GM19468 (cell line): Measurements from ENCODE around the gene GAMT.
"Not testable (repeated sequence)": the region's sequence is repeated elsewhere in the genome, so short reads cannot be mapped to it uniquely, and the experiment has no call there.

Experiments used
- ATAC-seq: cut with Tn5 transposase; IDR thresholded peaks from one replicate; pipeline ENCODE4 v1.9.1; 2021; ENCODE audit warnings: mild to moderate bottlenecking, moderate library complexity, moderate number of reproducible peaks; ENCODE audit not compliant: unreplicated experiment; ENCODE audit errors: extremely low read depth

GAMT gene

DNA sequence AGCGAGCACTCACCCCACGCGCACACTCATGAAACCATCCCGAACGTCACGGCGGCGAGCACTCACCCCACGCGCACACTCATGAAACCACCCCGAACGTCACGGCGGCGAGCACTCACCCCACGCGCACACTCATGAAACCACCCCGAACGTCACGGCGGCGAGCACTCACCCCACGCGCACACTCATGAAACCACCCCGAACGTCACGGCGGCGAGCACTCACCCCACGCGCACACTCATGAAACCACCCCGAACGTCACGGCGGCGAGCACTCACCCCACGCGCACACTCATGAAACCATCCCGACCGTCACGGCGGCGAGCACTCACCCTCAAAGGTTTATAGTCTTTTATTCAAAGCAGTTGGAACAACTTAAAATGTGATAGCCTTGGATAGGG is 18.7 kb upstream of the GAMT start:
- not testable (repeated sequence) for ATAC-seq

DNA sequence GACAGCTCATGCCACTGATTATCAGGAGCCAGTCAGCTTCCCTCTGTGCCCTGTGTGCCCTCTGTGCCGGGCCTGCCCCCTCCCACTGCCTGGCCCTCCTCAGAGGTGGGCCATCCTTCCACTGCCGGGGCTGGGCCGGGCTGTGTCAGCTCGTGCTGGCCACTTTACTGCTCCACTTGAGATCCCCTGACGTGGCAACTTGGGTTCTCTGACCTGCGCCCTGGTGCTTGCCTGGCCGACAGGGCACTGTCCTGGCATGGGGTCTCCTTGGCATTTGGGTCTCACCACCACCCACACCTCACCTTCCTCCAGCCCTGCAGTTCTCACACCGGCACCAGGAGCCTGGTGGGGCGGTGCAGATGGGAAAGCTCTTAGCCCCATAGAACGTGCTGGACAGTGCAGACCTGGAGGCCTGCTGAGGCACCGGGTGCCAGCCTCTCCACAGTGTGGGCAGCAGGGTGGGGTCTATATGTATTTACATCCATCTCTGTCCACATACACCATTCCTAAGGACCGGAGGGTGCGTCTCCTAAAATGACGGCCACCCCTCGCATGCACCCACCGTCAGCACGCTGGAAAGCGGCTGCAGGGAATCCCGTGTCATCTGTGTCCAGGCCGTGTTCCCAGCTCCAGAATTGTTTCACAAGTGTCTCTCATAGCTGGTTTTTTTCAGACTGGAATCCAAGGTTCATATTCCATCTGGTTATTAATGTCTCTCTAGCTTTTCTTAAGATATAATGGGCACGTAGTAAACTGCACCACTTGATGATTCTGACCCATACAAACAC is 17.8 kb upstream of the GAMT start:
- ATAC-seq, result no peak

DNA sequence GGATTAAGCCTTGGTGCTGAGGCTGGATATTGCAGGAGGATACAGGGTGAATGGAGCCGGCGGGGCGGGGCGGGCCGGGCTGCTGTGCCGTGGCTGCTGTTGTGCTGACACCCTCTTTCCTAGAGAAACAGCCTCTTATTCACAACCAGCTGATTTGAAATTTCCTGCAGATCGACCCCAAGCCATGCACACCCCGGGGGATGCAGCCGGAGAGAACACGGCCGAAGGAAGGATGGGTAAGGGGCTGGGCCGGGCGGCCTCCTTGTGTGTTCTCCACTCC is 17.1 kb upstream of the GAMT start:
- ATAC-seq, result no peak

DNA sequence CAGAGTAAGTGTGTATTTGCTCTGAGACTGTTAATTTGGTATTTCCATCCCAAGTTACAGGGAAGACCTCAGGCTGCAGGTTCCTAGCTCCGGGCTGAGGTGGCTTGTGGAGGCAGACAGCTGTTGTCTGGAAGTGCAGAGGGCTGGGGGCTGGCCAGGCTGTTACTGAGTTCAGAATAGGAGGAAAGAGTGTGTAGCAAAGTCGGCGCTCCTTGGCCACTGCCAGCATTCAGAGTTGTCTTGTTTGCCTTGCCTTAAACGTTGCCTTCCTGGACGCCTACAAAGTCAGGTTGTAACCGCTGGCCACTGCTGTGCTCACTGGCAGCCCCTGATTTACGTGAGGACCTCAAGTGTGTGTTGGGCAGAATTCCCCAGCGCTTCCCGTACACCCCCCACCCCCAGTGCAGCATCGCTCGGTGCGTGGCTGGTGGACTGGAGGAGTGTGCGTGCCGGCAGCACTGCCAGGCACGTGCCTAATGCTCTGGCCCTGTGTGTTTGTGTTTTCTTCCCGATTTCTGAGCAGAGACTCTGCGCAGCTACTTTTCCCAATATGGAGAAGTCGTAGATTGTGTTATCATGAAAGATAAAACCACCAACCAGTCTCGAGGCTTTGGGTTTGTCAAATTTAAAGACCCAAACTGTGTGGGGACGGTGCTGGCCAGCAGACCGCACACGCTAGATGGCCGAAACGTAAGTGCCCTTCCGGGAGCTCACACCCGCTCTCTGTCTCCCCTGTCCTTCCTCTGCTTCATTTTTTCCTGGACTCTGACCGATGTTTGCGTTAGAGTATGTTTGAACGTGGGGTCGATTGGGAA is 16.5 kb upstream of the GAMT start:
- ATAC-seq, result no peak

- no peak for ATAC-seq
These were observed 15.8 kb upstream of the GAMT start for GRCh38 chr19:1417145-1417544.

DNA sequence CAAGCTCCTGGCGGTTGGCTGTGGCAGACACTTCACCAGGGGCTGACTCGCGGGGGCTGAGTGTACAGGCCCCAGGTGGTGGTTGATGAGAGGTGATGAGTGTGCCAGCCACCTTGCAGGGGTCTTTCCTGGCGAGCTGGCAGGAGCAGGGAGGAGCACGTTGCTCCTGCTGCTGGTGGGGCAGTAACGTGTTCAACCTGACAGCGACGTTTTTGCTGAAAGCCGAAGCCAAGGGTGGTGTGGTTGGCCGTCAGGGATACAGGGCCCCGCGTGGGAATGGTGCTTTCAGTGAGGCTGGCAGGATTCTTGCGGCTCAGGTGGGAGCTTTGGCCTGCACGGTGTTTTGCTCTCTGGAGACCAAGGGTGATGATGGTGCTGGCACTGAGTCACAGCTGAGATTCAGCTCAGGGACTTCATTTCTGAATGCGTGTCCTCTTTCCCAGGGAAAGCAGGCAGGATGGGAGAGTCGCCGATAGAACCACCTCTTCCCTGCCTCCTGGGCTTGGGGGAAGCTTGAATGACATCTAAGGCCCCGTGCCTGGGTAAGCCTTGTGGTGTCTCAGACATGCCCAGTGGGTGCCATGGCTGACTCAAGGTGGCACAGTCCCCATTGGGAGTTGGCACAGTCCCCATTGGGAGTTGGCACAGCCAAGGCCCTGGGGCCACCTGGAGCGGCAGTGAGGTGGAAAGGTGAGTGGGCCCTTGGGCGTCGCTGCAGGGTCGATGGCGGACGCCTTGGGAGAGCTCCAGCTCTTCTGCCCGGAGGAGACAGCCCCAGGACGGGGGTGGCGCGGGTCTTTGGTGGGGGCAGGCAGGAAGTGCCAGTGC is 14.9 kb upstream of the GAMT start:
- ATAC-seq, result no peak

DNA sequence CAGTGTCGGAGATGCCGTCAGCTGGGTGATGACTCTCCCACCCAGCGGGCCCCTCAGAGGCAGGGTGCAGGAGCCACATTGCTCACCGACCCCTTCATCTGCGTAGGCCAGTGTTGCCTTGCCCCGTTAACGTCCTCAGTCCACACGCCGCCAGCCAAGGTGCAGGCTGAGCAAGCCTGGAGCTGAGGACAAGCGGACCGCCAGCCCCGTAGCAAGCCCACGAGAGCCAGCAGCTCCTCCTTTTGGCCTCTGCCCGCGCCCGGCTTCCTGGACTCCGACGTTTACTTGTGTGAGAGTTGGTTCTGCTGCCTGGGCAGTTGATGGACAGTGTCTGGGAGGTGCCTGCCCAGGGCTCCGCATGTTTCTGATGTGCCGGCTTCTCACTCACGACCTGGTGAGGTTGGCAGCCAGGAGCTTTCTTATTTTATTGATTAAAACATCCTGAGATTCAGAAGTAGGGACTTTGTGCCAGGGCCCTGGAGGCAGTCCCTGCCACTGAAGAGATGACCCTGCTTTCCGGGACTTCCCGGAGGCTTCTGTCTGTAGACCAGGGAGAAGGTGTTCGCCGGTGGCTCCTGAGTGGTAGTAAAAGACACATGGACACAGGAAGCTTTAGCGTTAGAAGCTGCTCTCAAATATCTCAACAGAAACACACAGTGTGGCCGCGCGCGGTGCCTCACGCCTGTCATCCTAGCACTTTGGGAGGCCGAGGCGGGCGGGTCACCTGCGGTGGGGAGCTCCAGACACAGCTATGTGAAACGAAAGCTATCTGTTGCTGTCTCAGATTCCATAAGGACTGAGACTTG is 11.9 kb upstream of the GAMT start:
- no peak for ATAC-seq

DNA sequence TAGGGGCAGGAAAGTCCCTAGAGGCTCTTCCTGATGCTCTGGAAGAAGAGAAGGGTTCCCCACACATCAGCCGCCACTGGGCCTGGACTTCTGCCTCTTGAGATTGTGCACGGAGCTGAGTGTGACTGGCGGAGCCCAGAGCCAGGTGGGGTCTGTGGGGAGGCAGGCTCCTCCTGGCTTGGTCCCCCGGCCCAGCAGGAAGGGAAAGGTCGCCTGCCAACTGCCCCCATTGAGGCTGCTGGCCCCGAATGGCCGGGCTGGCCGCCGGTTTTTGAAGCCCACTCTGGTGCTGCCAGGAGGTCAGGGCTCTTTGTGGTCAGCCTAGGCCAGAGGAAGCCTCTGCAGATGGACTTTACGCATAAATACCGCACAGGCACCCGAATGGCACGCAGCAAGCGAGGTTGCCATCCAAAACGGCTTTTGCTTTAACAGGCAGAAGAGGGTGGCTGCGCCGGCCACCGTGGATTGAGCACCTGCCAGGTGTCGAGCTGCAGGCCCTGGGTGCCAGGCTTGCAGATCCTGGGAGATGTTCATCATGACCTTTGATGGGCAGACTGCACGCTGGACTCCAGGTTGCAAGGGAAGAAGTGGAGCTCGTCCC is 11.1 kb upstream of the GAMT start:
- no peak for ATAC-seq

GRCh38 chr19:1411255-1412191 is 10.2 kb upstream of the GAMT start:
- ATAC-seq, result no peak

GRCh38 chr19:1410789-1411188 is 9.4 kb upstream of the GAMT start:
- no peak for ATAC-seq

DNA sequence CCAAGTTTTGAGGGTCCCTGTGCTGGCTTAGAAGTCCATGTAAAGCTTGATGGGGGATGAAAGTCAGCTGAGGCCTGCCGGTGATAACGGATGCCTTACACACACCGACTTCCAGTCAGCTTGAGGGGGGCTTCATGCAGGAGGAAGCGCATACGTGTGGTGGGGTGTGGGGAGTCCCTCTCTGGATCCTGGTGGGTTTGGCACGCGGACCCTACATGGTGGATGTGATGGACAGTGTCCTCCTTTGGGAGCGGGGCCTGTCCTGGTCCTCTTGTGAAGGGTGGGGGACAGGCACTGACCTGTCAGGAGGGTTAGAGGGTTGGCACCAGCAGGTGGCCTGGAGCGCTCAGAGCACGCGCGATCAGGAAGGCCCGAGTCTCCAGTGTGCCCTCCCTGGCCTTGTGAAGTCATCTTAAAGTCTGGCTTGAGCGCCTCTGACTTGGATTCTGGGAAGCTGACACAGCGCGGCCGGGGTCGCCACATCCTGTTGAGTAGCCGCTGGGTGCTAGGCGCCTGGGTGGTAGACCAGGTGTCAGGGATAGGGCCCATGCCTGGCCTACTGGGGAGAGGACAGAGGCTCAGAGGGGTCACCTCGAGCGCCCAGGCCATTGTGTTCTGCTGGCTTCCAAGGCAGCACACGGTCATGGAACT is 8.9 kb upstream of the GAMT start:
- ATAC-seq, result no peak

GRCh38 chr19:1409204-1410005 is 8.1 kb upstream of the GAMT start:
- ATAC-seq, result no peak

DNA sequence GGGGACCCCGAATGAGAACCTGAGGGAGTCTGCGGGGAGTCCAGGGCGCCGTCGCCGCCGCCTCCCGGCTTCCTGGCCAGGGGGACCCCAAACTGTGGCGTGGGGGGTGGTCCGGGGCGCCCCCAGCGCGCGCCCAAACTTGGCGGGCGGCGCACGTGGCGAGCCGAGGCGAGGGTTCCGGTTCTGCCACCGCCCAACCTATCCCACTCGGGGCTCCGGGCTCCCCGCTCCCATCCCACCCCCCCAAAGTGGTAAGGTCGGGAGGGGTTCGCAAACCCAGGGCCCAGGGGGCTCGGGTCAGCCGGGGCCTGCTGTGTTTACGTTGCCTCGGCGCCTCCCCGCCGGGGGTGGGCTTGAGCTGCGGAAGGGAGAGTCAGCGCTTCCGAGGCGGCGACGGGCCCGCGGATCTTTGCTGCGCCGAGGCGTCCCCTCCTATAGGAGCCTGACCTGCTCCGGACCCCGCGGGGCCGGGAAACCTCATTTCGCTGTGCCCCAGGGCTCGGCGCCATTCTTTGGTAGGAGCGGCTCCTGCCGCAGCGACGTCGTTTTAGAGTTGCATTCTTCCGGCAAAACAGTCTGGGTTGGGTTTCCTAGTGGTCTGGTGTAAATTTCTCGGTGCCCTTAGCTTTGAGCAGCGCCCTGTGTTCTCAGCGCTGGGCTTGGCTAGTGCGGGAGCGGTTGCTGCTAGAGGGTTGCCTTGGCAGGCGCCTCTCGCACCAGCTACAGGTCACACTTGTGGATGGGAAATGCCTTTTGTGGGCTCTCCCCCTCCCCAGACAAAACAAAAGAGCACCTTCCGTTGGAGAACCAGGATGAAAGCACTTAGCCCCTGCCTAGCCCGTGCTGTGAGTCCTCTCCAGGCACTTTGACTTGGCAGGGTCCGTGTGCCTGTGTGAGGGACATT is 7.2 kb upstream of the GAMT start:
- no peak for ATAC-seq

- ATAC-seq, result no peak
These were observed 6.4 kb upstream of the GAMT start, which contains the start of gene DAZAP1 for GRCh38 chr19:1407528-1408299. DAZAP1 (plus strand) TSS chr19:1407586; CDS start chr19:1407774, 188 bp downstream.

GRCh38 chr19:1406774-1407527 is 5.6 kb upstream of the GAMT start:
- ATAC-seq, result peak; percentile 77
